H4 (cell line): ENCODE measurements around the gene IL2RG. TPM values are rescaled to one million over a fixed set of nuclear protein-coding genes. Genes with fewer than 3 reads are reported as not detected.

Experiments
- DNase-seq: peaks from one replicate; pipeline ENCODE4 v3.0.0-alpha.2; 2015; ENCODE audit warnings: low spot score
- total RNA-seq: library from RNA; depleted of rRNA; stranded (reverse); fragments of >200 nt; shearing (Covaris generic); gene quantifications from 2 replicates; pipeline ENCODE4 v1.2.3, GENCODE V29; 2014; rRNA removed

IL2RG gene
- total RNA-seq, 1 experiment from 2014 or later: not detected

DNA sequence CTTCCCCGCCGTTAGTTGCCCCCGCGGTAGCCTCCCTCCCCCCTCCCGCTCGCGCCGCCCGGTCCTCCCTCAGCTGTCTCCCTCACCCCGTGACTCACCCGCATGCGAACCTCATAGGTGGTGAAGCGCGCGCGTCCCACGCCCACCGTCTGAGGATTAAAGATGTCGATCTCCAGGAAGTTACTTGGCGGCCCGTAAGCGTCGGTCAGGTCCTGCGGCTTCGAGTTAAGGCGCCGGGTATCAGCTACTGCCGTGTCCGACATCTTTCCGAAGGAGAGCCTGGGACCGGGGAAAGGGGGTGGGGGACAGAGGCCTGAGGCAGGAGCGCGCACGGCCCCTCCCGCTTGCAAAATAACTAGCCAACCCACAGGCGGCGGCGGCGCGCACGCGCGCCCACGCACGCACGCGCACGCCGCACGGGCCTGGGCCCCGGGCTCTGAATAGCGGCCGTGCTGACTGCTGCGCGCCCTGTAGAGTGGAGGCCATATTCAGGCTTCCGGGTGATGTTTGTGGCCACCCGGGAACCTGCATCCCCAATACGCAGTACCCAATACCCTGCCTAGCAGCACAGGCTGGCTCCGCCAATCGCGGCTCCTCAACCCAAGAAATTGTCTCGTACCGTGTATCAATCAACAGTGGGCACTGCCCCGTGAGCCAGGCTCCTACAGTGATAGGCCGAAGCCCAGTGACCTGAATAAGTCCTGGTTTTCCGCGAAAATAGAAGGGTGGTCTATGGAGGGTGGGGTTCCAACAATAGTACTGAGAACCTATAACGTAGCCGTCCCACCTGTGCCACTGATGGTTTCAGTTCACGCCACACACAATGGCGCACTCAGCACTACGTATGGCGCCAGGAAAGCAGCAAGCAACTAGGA, 43.1 kb downstream of the IL2RG start, which contains the start of gene SNX12:
Gene SNX12 (minus strand): TSS at position 291 of the 875 bp plus-strand sequence. CDS start 28 bp downstream, at position 263.
- peak; percentile 93 for DNase-seq

DNA sequence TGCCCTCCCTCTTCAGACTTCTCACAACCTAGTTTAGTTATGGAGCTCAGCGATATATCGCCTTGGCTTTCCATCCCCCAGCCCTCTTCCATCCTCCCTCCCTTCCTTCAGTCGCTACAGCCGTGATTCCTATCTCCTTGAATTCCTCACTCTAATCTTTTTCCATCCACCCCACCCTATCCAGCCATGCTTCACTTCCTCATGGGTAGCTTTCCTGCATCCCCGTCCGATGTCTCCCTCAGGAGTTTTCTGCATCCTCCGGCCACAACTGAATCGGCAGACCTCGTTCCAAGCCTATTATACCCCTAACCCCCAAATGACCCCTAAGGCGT, 43.7 kb downstream of the IL2RG start:
- DNase-seq: no peak

DNA sequence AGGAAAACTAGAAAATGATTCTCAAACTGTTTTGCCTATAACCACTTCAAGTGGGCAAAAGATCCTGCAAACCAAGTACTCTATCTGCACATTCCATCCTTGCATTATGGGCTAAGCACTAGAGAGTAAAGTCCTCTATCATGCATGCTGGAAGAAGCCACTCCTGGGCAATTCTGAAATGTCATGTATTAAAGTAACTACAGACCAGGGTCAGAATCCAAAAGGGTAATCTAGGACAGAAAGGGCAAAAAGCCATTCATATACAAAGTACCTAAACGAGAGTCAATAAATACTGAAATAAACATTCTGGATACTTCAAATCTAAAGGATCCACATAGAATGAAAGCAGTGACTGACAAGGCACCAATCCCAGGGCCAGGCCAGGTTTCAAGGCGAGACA, 44.3 kb downstream of the IL2RG start:
- DNase-seq: no peak

DNA sequence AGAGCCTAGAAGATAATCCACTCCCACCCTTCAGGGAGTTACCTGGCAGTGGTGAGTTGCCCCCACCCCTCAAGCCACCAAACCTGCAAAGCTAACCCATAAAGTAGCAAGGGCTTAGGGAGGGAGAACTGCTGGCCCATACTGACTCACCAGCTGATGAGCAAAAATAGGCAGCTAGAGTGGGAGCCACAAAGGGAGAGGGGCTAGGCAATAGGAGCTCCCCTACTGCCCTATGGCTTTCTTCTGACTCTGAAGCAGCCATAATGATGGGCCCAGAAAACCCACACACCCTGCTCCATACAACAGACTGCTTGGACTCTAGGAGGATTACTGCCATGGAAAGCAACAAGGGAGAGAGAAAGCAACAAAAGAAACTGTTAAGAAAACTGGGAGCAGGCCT, 51.2 kb downstream of the IL2RG start:
- no peak for DNase-seq

- no peak for DNase-seq
Measured at GRCh38 chrX:71057848-71058530, 53.4 kb downstream of the IL2RG start.

Other genes with a start within 250 kb of the IL2RG start
- not detected in 2 replicates for gene TEX11, start 202.9 kb downstream of the IL2RG start, total RNA-seq
- gene SLC7A3, start 180.5 kb downstream of the IL2RG start, total RNA-seq: not detected in 2 replicates
- gene SNX12, start 43.2 kb downstream of the IL2RG start, total RNA-seq: 62.4 and 77.0 TPM in 2 replicates
- gene FOXO4, start 15.7 kb downstream of the IL2RG start, total RNA-seq: 2.1 and 2.5 TPM in 2 replicates
- gene CXorf65, start 4.8 kb downstream of the IL2RG start, total RNA-seq: not detected in 2 replicates
- 15.4 and 17.3 TPM in 2 replicates for gene MED12, start 7.0 kb upstream of the IL2RG start, total RNA-seq
- gene NLGN3, start 33.3 kb upstream of the IL2RG start, total RNA-seq: 0.25 and 0.31 TPM in 2 replicates
- gene GJB1, start 111.6 kb upstream of the IL2RG start, total RNA-seq: not detected in 2 replicates
- 14.9 and 16.9 TPM in 2 replicates for gene ZMYM3, start 142.6 kb upstream of the IL2RG start, total RNA-seq
- gene NONO, start 172.1 kb upstream of the IL2RG start, total RNA-seq: 332 and 408 TPM in 2 replicates
- gene ITGB1BP2, start 190.2 kb upstream of the IL2RG start, total RNA-seq: 1.4 TPM in 1 of 2 replicates, not detected in the other